OCI-LY3 (cell line): ENCODE data around the gene NUP155.

Source experiments
- H2AFZ ChIP-seq: fragments of 200-600, 300-600 bp; shearing (Covaris generic); 2 replicates; pipeline ENCODE4 v1.6.0; 2014; ENCODE audit warnings: antibody characterized with exemption, low read depth, low read length
- H3K27ac ChIP-seq: fragments of 200-600, 300-600 bp; sonication (generic); 2 replicates; pipeline ENCODE4 v1.5.1; 2014; ENCODE audit warnings: mild to moderate bottlenecking, low read length, moderate library complexity, mixed read lengths
- H3K27me3 ChIP-seq: fragments of 200-600, 300-600 bp; sonication (generic); 2 replicates; pipeline ENCODE4 v1.6.1; 2014; ENCODE audit warnings: low read depth, low read length, mixed read lengths
- H3K36me3 ChIP-seq: fragments of 200-600, 300-600 bp; sonication (generic); replicated peaks from 2 replicates; pipeline ENCODE3; 2014; ENCODE audit warnings: low read depth, low read length, mixed read lengths
- H3K4me1 ChIP-seq: fragments of 300-600, 200-600 bp; sonication (generic); 2 replicates; pipeline ENCODE4 v1.6.1; 2014; ENCODE audit warnings: low read length, mixed read lengths
- H3K4me2 ChIP-seq: fragments of 200-600, 300-600 bp; sonication (generic); 2 replicates; pipeline ENCODE4 v1.6.1; 2014; ENCODE audit warnings: low read length, mixed read lengths
- H3K4me3 ChIP-seq: fragments of 300-600, 200-600 bp; sonication (generic); 2 replicates; pipeline ENCODE4 v1.5.1; 2014; ENCODE audit warnings: antibody characterized with exemption, mild to moderate bottlenecking, low read length, moderate library complexity
- H3K79me2 ChIP-seq: fragments of 300-600, 200-600 bp; shearing (Covaris generic); 2 replicates; pipeline ENCODE4 v1.6.1; 2014; ENCODE audit warnings: mild to moderate bottlenecking, low read length, mixed read lengths
- H3K9ac ChIP-seq: fragments of 300-600, 200-600 bp; shearing (Covaris generic); 2 replicates; pipeline ENCODE4 v1.6.0; 2014; ENCODE audit warnings: mild to moderate bottlenecking, low read length, moderate library complexity
- H3K9me3 ChIP-seq: fragments of 200-600, 300-600 bp; shearing (Covaris generic); 2 replicates; pipeline ENCODE4 v1.6.1; 2014; ENCODE audit warnings: low read length, mixed read lengths; ENCODE audit not compliant: insufficient read depth
- H4K20me1 ChIP-seq: fragments of 200-600, 300-600 bp; sonication (generic); 2 replicates; pipeline ENCODE4 v1.6.1; 2016; ENCODE audit warnings: low read length, mixed read lengths; ENCODE audit not compliant: insufficient read depth
- CTCF ChIP-seq: fragments of 200-600, 300-600 bp; sonication (generic); IDR thresholded peaks from 2 replicates; pipeline ENCODE4 v1.5.1; 2014; ENCODE audit warnings: antibody characterized with exemption, low read length, low read depth
- EZH2phosphoT487 ChIP-seq: fragments of 200-600 bp; shearing (Covaris generic); IDR thresholded peaks from 2 replicates; pipeline ENCODE4 v1.6.1; 2018; ENCODE audit warnings: antibody characterized with exemption, mixed run types, low read depth

Gene NUP155

GRCh38 chr5:37248970-37249814 lies 121.7 kb downstream of the NUP155 start, which contains the start of gene CPLANE1:
Gene CPLANE1 (minus strand): TSS chr5:37249376. CDS start chr5:37247698, 1,678 bp downstream.
- H3K4me2 ChIP-seq, result peak within 1 kb of the TSS; percentile 75
- no peaks in the 10 kb centered on the region for H3K9me3 ChIP-seq
- peak within 1 kb of the TSS; percentile 38 for H3K27ac ChIP-seq
- peak within 1 kb of the TSS; percentile 89 for H3K4me3 ChIP-seq
- peak within 1 kb of the TSS; percentile 76 for H3K9ac ChIP-seq
- H3K27me3 ChIP-seq, result no peaks in the 10 kb centered on the region
- peaks cover 4% of the 10 kb centered on the region for H3K4me1 ChIP-seq
- no peak; the same call in 1 of the 2 replicates for TF ChIP-seq CTCF
- no peak for TF ChIP-seq EZH2phosphoT487
- H4K20me1 ChIP-seq, result no peaks in the 10 kb centered on the region
- H3K79me2 ChIP-seq, result no peaks in the 10 kb centered on the region
- H2AFZ ChIP-seq, result peak within 1 kb of the TSS; percentile 86
- no peaks in the 10 kb centered on the region for H3K36me3 ChIP-seq

GRCh38 chr5:37248421-37248969 lies 122.4 kb downstream of the NUP155 start:
- peaks cover 4% of the 10 kb centered on the region for H3K4me1 ChIP-seq
- no peaks in the 10 kb centered on the region for H3K27me3 ChIP-seq
- H3K36me3 ChIP-seq, result no peaks in the 10 kb centered on the region
- peak overlapping the region; percentile 67 for H2AFZ ChIP-seq
- H3K4me2 ChIP-seq, result peak overlapping the region; percentile 75
- H3K79me2 ChIP-seq, result no peaks in the 10 kb centered on the region
- peak overlapping the region; percentile 76 for H3K9ac ChIP-seq
- TF ChIP-seq EZH2phosphoT487 (no peak), CTCF (no peak)
- no peaks in the 10 kb centered on the region for H3K9me3 ChIP-seq
- H4K20me1 ChIP-seq, result no peaks in the 10 kb centered on the region
- H3K4me3 ChIP-seq, result peak overlapping the region; percentile 89
- H3K27ac ChIP-seq, result peak overlapping the region; percentile 38; the same call in 1 of the 2 replicates

- no peaks in the 10 kb centered on the region for H4K20me1 ChIP-seq
- no peak overlapping the region for H3K4me2 ChIP-seq
- H3K79me2 ChIP-seq, result no peaks in the 10 kb centered on the region
- H3K27ac ChIP-seq, result no peak overlapping the region
- no peaks in the 10 kb centered on the region for H3K9me3 ChIP-seq
- H2AFZ ChIP-seq, result no peak overlapping the region
- H3K9ac ChIP-seq, result no peak overlapping the region
- TF ChIP-seq EZH2phosphoT487 (no peak), CTCF (no peak)
- peaks cover 4% of the 10 kb centered on the region for H3K4me1 ChIP-seq
- no peaks in the 10 kb centered on the region for H3K27me3 ChIP-seq
- H3K4me3 ChIP-seq, result no peak overlapping the region
- H3K36me3 ChIP-seq, result no peaks in the 10 kb centered on the region
Observed at GRCh38 chr5:37247496-37247895, 123.4 kb downstream of the NUP155 start.

GRCh38 chr5:37247036-37247435 lies 123.9 kb downstream of the NUP155 start:
- no peak overlapping the region for H3K4me2 ChIP-seq
- TF ChIP-seq CTCF (no peak), EZH2phosphoT487 (no peak)
- H3K79me2 ChIP-seq, result no peaks in the 10 kb centered on the region

More at GRCh38 chr5:37247036-37247435, 123.9 kb downstream of the NUP155 start:
- Histone ChIP-seq H3K4me3 (no peak overlapping the region), H3K27ac (no peak overlapping the region), H3K36me3 (no peaks in the 10 kb centered on the region), H3K9me3 (no peaks in the 10 kb centered on the region), H4K20me1 (no peaks in the 10 kb centered on the region), H3K4me1 (peaks cover 4% of the 10 kb centered on the region), H2AFZ (no peak overlapping the region), H3K27me3 (no peaks in the 10 kb centered on the region), H3K9ac (no peak overlapping the region)
